Measurements from ENCODE around the gene COL4A1.

The COL4A1 gene

GRCh38 chr13:110201114-110201513 is 105.8 kb downstream of the COL4A1 start:
- H3K36me3 ChIP-seq (ENCODE audit: control insufficient read depth, insufficient read depth, low read length) = peaks cover 12% of the 10 kb centered on the region
- no peaks in the 10 kb centered on the region for H3K9me3 ChIP-seq (ENCODE audit: control insufficient read depth, low read length)
- no peak overlapping the region for H3K27ac ChIP-seq (ENCODE audit: insufficient read depth, low read depth, low read length, poor library complexity, severe bottlenecking)
- no peaks in the 10 kb centered on the region for H3K27me3 ChIP-seq (ENCODE audit: control insufficient read depth, insufficient read depth, low read length, poor library complexity, severe bottlenecking)
- no peaks in the 10 kb centered on the region for H3K4me1 ChIP-seq (ENCODE audit: control insufficient read depth, insufficient read depth, low read length)
- WGBS, 2 experiments = 83% methylated on average over 4 of the region's 4 CpGs
- H3K4me3 ChIP-seq (ENCODE audit: insufficient read depth, low read depth, low read length) = no peak overlapping the region

GRCh38 chr13:110200276-110200870 is 106.6 kb downstream of the COL4A1 start:
- peaks cover 9% of the 10 kb centered on the region for H3K36me3 ChIP-seq (ENCODE audit: control insufficient read depth, insufficient read depth, low read length)

GRCh38 chr13:110199046-110199831 is 107.7 kb downstream of the COL4A1 start:
- H3K4me3 ChIP-seq (ENCODE audit: insufficient read depth, low read depth, low read length) = no peak overlapping the region
- no peaks in the 10 kb centered on the region for H3K27me3 ChIP-seq (ENCODE audit: control insufficient read depth, insufficient read depth, low read length, poor library complexity, severe bottlenecking)
- peaks cover 6% of the 10 kb centered on the region for H3K36me3 ChIP-seq (ENCODE audit: control insufficient read depth, insufficient read depth, low read length)
- H3K4me1 ChIP-seq (ENCODE audit: control insufficient read depth, insufficient read depth, low read length) = no peaks in the 10 kb centered on the region
- no peak overlapping the region for H3K27ac ChIP-seq (ENCODE audit: insufficient read depth, low read depth, low read length, poor library complexity, severe bottlenecking)
- H3K9me3 ChIP-seq (ENCODE audit: control insufficient read depth, low read length) = no peaks in the 10 kb centered on the region
- 93 to 94% methylated on average over 18 of the region's 18 CpGs for WGBS, 2 experiments

More at GRCh38 chr13:110200276-110200870, 106.6 kb downstream of the COL4A1 start:
- Histone ChIP-seq H3K4me3 (ENCODE audit: insufficient read depth, low read depth, low read length) (no peak overlapping the region), H3K27me3 (ENCODE audit: control insufficient read depth, insufficient read depth, low read length, poor library complexity, severe bottlenecking) (no peaks in the 10 kb centered on the region), H3K4me1 (ENCODE audit: control insufficient read depth, insufficient read depth, low read length) (no peaks in the 10 kb centered on the region), H3K27ac (ENCODE audit: insufficient read depth, low read depth, low read length, poor library complexity, severe bottlenecking) (no peak overlapping the region), H3K9me3 (ENCODE audit: control insufficient read depth, low read length) (no peaks in the 10 kb centered on the region)
- 92 to 93% methylated on average over 9 to 12 of the region's 12 CpGs for whole genome bisulfite sequencing, 2 experiments

GRCh38 chr13:110197471-110197870 is 109.5 kb downstream of the COL4A1 start:
- 93 to 96% methylated on average over 4 of the region's 4 CpGs for WGBS, 2 experiments
- Histone ChIP-seq H3K36me3 (ENCODE audit: control insufficient read depth, insufficient read depth, low read length) (peaks cover 6% of the 10 kb centered on the region), H3K4me1 (ENCODE audit: control insufficient read depth, insufficient read depth, low read length) (no peaks in the 10 kb centered on the region), H3K27me3 (ENCODE audit: control insufficient read depth, insufficient read depth, low read length, poor library complexity, severe bottlenecking) (no peaks in the 10 kb centered on the region), H3K27ac (ENCODE audit: insufficient read depth, low read depth, low read length, poor library complexity, severe bottlenecking) (no peak overlapping the region), H3K4me3 (ENCODE audit: insufficient read depth, low read depth, low read length) (no peak overlapping the region), H3K9me3 (ENCODE audit: control insufficient read depth, low read length) (no peaks in the 10 kb centered on the region)

GRCh38 chr13:110197026-110197425 is 109.9 kb downstream of the COL4A1 start:
- peaks cover 6% of the 10 kb centered on the region for H3K36me3 ChIP-seq (ENCODE audit: control insufficient read depth, insufficient read depth, low read length)
- no peak overlapping the region for H3K4me3 ChIP-seq (ENCODE audit: insufficient read depth, low read depth, low read length)
- WGBS, 2 experiments = 97% methylated on average over 3 of the region's 3 CpGs
- no peaks in the 10 kb centered on the region for H3K4me1 ChIP-seq (ENCODE audit: control insufficient read depth, insufficient read depth, low read length)
- no peaks in the 10 kb centered on the region for H3K27me3 ChIP-seq (ENCODE audit: control insufficient read depth, insufficient read depth, low read length, poor library complexity, severe bottlenecking)
- H3K27ac ChIP-seq (ENCODE audit: insufficient read depth, low read depth, low read length, poor library complexity, severe bottlenecking) = no peak overlapping the region
- no peaks in the 10 kb centered on the region for H3K9me3 ChIP-seq (ENCODE audit: control insufficient read depth, low read length)

GRCh38 chr13:110195547-110196485 is 111.1 kb downstream of the COL4A1 start:
- Histone ChIP-seq H3K27ac (ENCODE audit: insufficient read depth, low read depth, low read length, poor library complexity, severe bottlenecking) (no peak overlapping the region), H3K36me3 (ENCODE audit: control insufficient read depth, insufficient read depth, low read length) (peaks cover 6% of the 10 kb centered on the region), H3K4me3 (ENCODE audit: insufficient read depth, low read depth, low read length) (no peak overlapping the region), H3K4me1 (ENCODE audit: control insufficient read depth, insufficient read depth, low read length) (no peaks in the 10 kb centered on the region), H3K9me3 (ENCODE audit: control insufficient read depth, low read length) (no peaks in the 10 kb centered on the region), H3K27me3 (ENCODE audit: control insufficient read depth, insufficient read depth, low read length, poor library complexity, severe bottlenecking) (no peaks in the 10 kb centered on the region)
- WGBS, 2 experiments = 82 to 84% methylated on average over 8 of the region's 8 CpGs

GRCh38 chr13:110194451-110194850 is 112.5 kb downstream of the COL4A1 start:
- Histone ChIP-seq H3K9me3 (ENCODE audit: control insufficient read depth, low read length) (no peaks in the 10 kb centered on the region), H3K4me3 (ENCODE audit: insufficient read depth, low read depth, low read length) (no peak overlapping the region), H3K27me3 (ENCODE audit: control insufficient read depth, insufficient read depth, low read length, poor library complexity, severe bottlenecking) (no peaks in the 10 kb centered on the region), H3K27ac (ENCODE audit: insufficient read depth, low read depth, low read length, poor library complexity, severe bottlenecking) (no peak overlapping the region), H3K36me3 (ENCODE audit: control insufficient read depth, insufficient read depth, low read length) (peaks cover 6% of the 10 kb centered on the region), H3K4me1 (ENCODE audit: control insufficient read depth, insufficient read depth, low read length) (no peaks in the 10 kb centered on the region)
- WGBS, 2 experiments = 94 to 95% methylated on average over 8 of the region's 8 CpGs

- no peaks in the 10 kb centered on the region for H3K4me1 ChIP-seq (ENCODE audit: control insufficient read depth, insufficient read depth, low read length)
- 94 to 97% methylated on average over 10 of the region's 10 CpGs for WGBS, 2 experiments
- H3K27me3 ChIP-seq (ENCODE audit: control insufficient read depth, insufficient read depth, low read length, poor library complexity, severe bottlenecking) = no peaks in the 10 kb centered on the region
- no peak overlapping the region for H3K4me3 ChIP-seq (ENCODE audit: insufficient read depth, low read depth, low read length)
- H3K36me3 ChIP-seq (ENCODE audit: control insufficient read depth, insufficient read depth, low read length) = peaks cover 6% of the 10 kb centered on the region
- no peak overlapping the region for H3K27ac ChIP-seq (ENCODE audit: insufficient read depth, low read depth, low read length, poor library complexity, severe bottlenecking)
- H3K9me3 ChIP-seq (ENCODE audit: control insufficient read depth, low read length) = no peaks in the 10 kb centered on the region
Observed at GRCh38 chr13:110193491-110193890, 113.5 kb downstream of the COL4A1 start.

GRCh38 chr13:110192472-110192871 is 114.5 kb downstream of the COL4A1 start:
- Histone ChIP-seq H3K27me3 (ENCODE audit: control insufficient read depth, insufficient read depth, low read length, poor library complexity, severe bottlenecking) (no peaks in the 10 kb centered on the region), H3K36me3 (ENCODE audit: control insufficient read depth, insufficient read depth, low read length) (peaks cover 1% of the 10 kb centered on the region), H3K4me1 (ENCODE audit: control insufficient read depth, insufficient read depth, low read length) (no peaks in the 10 kb centered on the region), H3K9me3 (ENCODE audit: control insufficient read depth, low read length) (no peaks in the 10 kb centered on the region), H3K4me3 (ENCODE audit: insufficient read depth, low read depth, low read length) (no peak overlapping the region), H3K27ac (ENCODE audit: insufficient read depth, low read depth, low read length, poor library complexity, severe bottlenecking) (no peak overlapping the region)
- 94 to 95% methylated on average over 5 of the region's 5 CpGs for WGBS, 2 experiments

Measured in ectodermal cell (in vitro differentiated cells).